K562 (cell line): ENCODE results near the gene C1RL. TPM values are rescaled to one million over a fixed set of nuclear protein-coding genes. Genes with fewer than 3 reads are reported as not detected.

Experiments
- ATAC-seq: fragments of 200-7000 bp; cut with Tn5 transposase; 3 replicates; pipeline ENCODE4 v1.9.1; 2020; ENCODE audit warnings: moderate library complexity
- BruUV-seq: library from RNA; stranded (reverse); fragments of 400-500 nt; replicated peaks from 2 replicates; lab custom pipeline; 2021; lab: Mats Ljungman, UMichigan
- CTCF ChIA-PET: fragments of 300-600 bp; formaldehyde crosslinking; extraction: SDS; loops from one replicate; lab custom pipeline; 2021; ENCODE audit warnings: low intra/inter-chr PET ratio; lab: Yijun Ruan, JAX
- POLR2A ChIA-PET: fragments of 300-600, 350-650 bp; sonication (Branson Sonifier 250); formaldehyde crosslinking; extraction: SDS; loops from one replicate; lab custom pipeline; 2021; ENCODE audit warnings: antibody characterized with exemption, inconsistent platforms; lab: Yijun Ruan, JAX
- DNase-seq, 4 experiments: peaks; one replicate each; pipeline versions ENCODE4 v3.0.0 to v3.0.0-alpha.2; 2011 to 2018; ENCODE audit warnings: low spot score in 3 of 4, mixed read lengths in 3 of 4; ENCODE audit errors: extremely low read depth in 1 of 4
- FAIRE-seq: peaks from 2 replicates; lab custom pipeline; 2011; peaks lifted over from hg19 to GRCh38; lab: Jason Lieb, UNC
- H2AFZ ChIP-seq: 2 replicates; pipeline ENCODE4 v1.6.0; 2011; ENCODE audit warnings: low read depth, low read length, control low read depth, inconsistent platforms
- H3K27ac ChIP-seq: fragments of 200-600 bp; 3 replicates; pipeline ENCODE4 v1.8.0; 2011; ENCODE audit warnings: low read depth, mild to moderate bottlenecking, control low read depth, inconsistent platforms, low read length, moderate library complexity, mixed read lengths; ENCODE audit errors: extremely low read depth
- H3K27me3 ChIP-seq, 2 experiments: fragments of 300-600 bp in 1 of 2; 2 replicates in 1 of 2; 3 replicates in 1 of 2; pipeline versions ENCODE4 v1.6.0 to v1.8.0; 2011; ENCODE audit warnings: inconsistent platforms in 2 of 2, low read length in 2 of 2, mild to moderate bottlenecking in 1 of 2, mixed read lengths in 1 of 2, moderate library complexity in 1 of 2; ENCODE audit not compliant: control insufficient read depth in 2 of 2, insufficient read depth in 2 of 2
- H3K36me3 ChIP-seq: fragments of 300-600 bp; 3 replicates; pipeline ENCODE4 v1.8.0; 2011; ENCODE audit warnings: mild to moderate bottlenecking, low read length, inconsistent platforms; ENCODE audit not compliant: control insufficient read depth, insufficient read depth
- H3K4me1 ChIP-seq, 2 experiments: fragments of 200-600 bp in 1 of 2; replicated peaks in 1 of 2; 2 replicates in 1 of 2; 3 replicates in 1 of 2; pipeline versions ENCODE4 v1.5.1 to v1.8.0; 2011; ENCODE audit warnings: inconsistent platforms in 2 of 2, low read length in 2 of 2, mild to moderate bottlenecking in 1 of 2, mixed read lengths in 1 of 2, moderate library complexity in 1 of 2; ENCODE audit not compliant: control insufficient read depth in 2 of 2, insufficient read depth in 2 of 2
- H3K4me2 ChIP-seq: 2 replicates; pipeline ENCODE4 v1.6.1; 2011; ENCODE audit warnings: low read length, control low read depth, inconsistent platforms, mixed read lengths; ENCODE audit not compliant: insufficient read depth
- H3K4me3 ChIP-seq: fragments of 200-600 bp; sonication (generic), shearing (Covaris generic); 2 replicates; pipeline ENCODE4 v1.5.1; 2016; ENCODE audit warnings: control low read depth, inconsistent platforms
- H3K79me2 ChIP-seq: fragments of 200-600 bp; 3 replicates; pipeline ENCODE4 v1.8.0; 2011; ENCODE audit warnings: low read length, inconsistent platforms; ENCODE audit not compliant: control insufficient read depth, insufficient read depth
- H3K9ac ChIP-seq, 2 experiments: 2 replicates each; pipeline versions ENCODE4 v1.6.0 to v1.6.1; 2011; ENCODE audit warnings: low read depth in 2 of 2, low read length in 2 of 2, control low read depth in 1 of 2, inconsistent platforms in 1 of 2, mild to moderate bottlenecking in 1 of 2, mixed read lengths in 1 of 2; ENCODE audit not compliant: insufficient read depth in 1 of 2
- H3K9me1 ChIP-seq: one replicate; pipeline ENCODE4 v1.6.0; 2011; ENCODE audit warnings: inconsistent platforms, mild to moderate bottlenecking, low read length, moderate library complexity; ENCODE audit not compliant: control insufficient read depth, insufficient read depth
- H3K9me3 ChIP-seq: replicated peaks from 2 replicates; pipeline ENCODE4 v1.5.1; 2011; ENCODE audit warnings: low read depth, low read length, inconsistent platforms; ENCODE audit not compliant: control insufficient read depth, insufficient read depth
- H4K20me1 ChIP-seq: replicated peaks from 2 replicates; pipeline ENCODE4 v1.6.1; 2011; ENCODE audit warnings: low read length, inconsistent platforms, mixed read lengths; ENCODE audit not compliant: control insufficient read depth, insufficient read depth
- DIDO1 ChIP-seq: fragments of 450-650 bp; IDR thresholded peaks from 2 replicates; pipeline ENCODE4 v1.6.1; 2016; ENCODE audit warnings: low read depth, missing biosample characterization, missing genetic modification characterization
- GTF2F1 ChIP-seq: IDR thresholded peaks from 2 replicates; pipeline ENCODE4 v1.6.1; 2011; ENCODE audit warnings: low read depth, low read length, improper control_type of control experiment
- KLF16 ChIP-seq: IDR thresholded peaks from 2 replicates; pipeline ENCODE4 v1.6.1; 2016; ENCODE audit warnings: antibody characterized with exemption
- MBD2 ChIP-seq: sonication (generic); IDR thresholded peaks from 2 replicates; pipeline ENCODE4 v1.6.1; 2016; ENCODE audit warnings: low read depth, borderline replicate concordance
- PRMT5 ChIP-seq: sonication (generic); formaldehyde crosslinking; IDR thresholded peaks from 2 replicates; pipeline ENCODE4 v1.5.0; 2020; ENCODE audit warnings: missing genetic modification reagents
- TAF9B ChIP-seq: fragments of 450-650 bp; IDR thresholded peaks from 2 replicates; pipeline ENCODE4 v1.6.1; 2018; ENCODE audit warnings: mild to moderate bottlenecking; ENCODE audit not compliant: partially characterized antibody
- TAL1 ChIP-seq: fragments of 450-650 bp; IDR thresholded peaks from 2 replicates; pipeline ENCODE4 v1.6.1; 2016; ENCODE audit warnings: mild to moderate bottlenecking
- TCF7 ChIP-seq: sonication (generic); IDR thresholded peaks from 2 replicates; pipeline ENCODE4 v1.6.1; 2016; ENCODE audit warnings: antibody characterized with exemption, borderline replicate concordance
- ZNF57 ChIP-seq: fragments of 450-650 bp; formaldehyde crosslinking; IDR thresholded peaks from 2 replicates; pipeline ENCODE4 v1.4.0; 2020; ENCODE audit warnings: mild to moderate bottlenecking, moderate library complexity
- WGBS: fragments of 100-300 bp; shearing (Covaris generic); methylation state at CpG from one replicate; pipeline ENCODE4 v1.1.6; 2016; ENCODE audit warnings: low coverage, mixed read lengths; ENCODE audit not compliant: insufficient coverage; ENCODE audit errors: missing lambda C conversion rate; 5-methylcytosine and 5-hydroxymethylcytosine counted together
- in situ Hi-C: fragments of 300-500 bp; cut with MboI; formaldehyde crosslinking; loops from 4 replicates; pipeline ENCODE4 v1.15.0; 2018; ENCODE audit warnings: inconsistent platforms, mixed read lengths
- intact Hi-C: fragments of 100-400 bp; cut with micrococcal nuclease; formaldehyde crosslinking; loops from 2 replicates; pipeline ENCODE4 v1.14.2; 2022
- polyA plus RNA-seq, 8 experiments: library from polyadenylated mRNA; depleted of rRNA in 4 of 8; stranded (reverse) in 5 of 8; unstranded in 3 of 8; fragments of >200 nt; fragmentation: Nextera tagmentation in 2 of 8; fragmentation: Illumina TruSeq in 1 of 8; extraction: Ambion mirVana in 2 of 8; extraction: Trizol in 1 of 8; gene quantifications; 2 replicates each; pipeline versions ENCODE4 v1.2.1 to v1.2.3, GENCODE V29; 2011 to 2014; ENCODE audit warnings: inconsistent platforms in 1 of 8, missing spikeins in 1 of 8
- total RNA-seq, 7 experiments: library from RNA; depleted of rRNA in 6 of 7; stranded (reverse); fragments of >200 nt in 6 of 7; fragmentation: Illumina TruSeq in 2 of 7; extraction: Trizol in 2 of 7; gene quantifications; 2 replicates each; pipeline versions ENCODE4 v1.2.1 to v1.2.3, GENCODE V29; 2011 to 2021; ENCODE audit warnings: low replicate concordance in 1 of 7
- TF ChIP-seq, protein P1 (sequence below): fragments of 450-650 bp; formaldehyde crosslinking; IDR thresholded peaks from 2 replicates; pipeline ENCODE4 v1.4.0; 2020; ENCODE audit warnings: mild to moderate bottlenecking, moderate library complexity

The C1RL gene
- total and polyA plus RNA-seq, 9 of the 15 experiments (the other 6 are each of a cell fraction or from before 2014, with no cell fraction given), result 1.4 to 10.7 (median 8.0) TPM

GRCh38 chr12:7118881-7119280 lies 9.9 kb upstream of the C1RL start:
- no peaks in the 10 kb centered on the region for H3K79me2 ChIP-seq
- H4K20me1 ChIP-seq, result no peaks in the 10 kb centered on the region
- ChIA-PET POLR2A (interaction anchor here (0.5 to 1.3 kb wide), 2 partner anchors 174 to 254 kb away, joined by 3 to 5 read pairs; no protein-coding TSS in a partner anchor), CTCF (no interaction called here)
- no peaks in the 10 kb centered on the region for H3K9me3 ChIP-seq
- peaks cover 2% of the 10 kb centered on the region; the same call in 2 of the 3 replicates for H3K36me3 ChIP-seq
- no peak overlapping the region for H3K4me3 ChIP-seq
- FAIRE-seq, result no peak
- DNase-seq, result no peak
- no peak overlapping the region for H3K27ac ChIP-seq
- H3K4me2 ChIP-seq, result no peak overlapping the region
- ATAC-seq, result no peak
- BruUV-seq, result no TSS peak
- H2AFZ ChIP-seq, result no peak overlapping the region
- H3K9me1 ChIP-seq, result no peaks in the 10 kb centered on the region
- no peak overlapping the region for H3K9ac ChIP-seq
- no peak for TF ChIP-seq GTF2F1
- TF ChIP-seq KLF16, result no peak
- TF ChIP-seq DIDO1 (tag), result no peak
- no peak for TF ChIP-seq TAL1
- no peak for TF ChIP-seq ZNF57
- TF ChIP-seq, protein P1, sequence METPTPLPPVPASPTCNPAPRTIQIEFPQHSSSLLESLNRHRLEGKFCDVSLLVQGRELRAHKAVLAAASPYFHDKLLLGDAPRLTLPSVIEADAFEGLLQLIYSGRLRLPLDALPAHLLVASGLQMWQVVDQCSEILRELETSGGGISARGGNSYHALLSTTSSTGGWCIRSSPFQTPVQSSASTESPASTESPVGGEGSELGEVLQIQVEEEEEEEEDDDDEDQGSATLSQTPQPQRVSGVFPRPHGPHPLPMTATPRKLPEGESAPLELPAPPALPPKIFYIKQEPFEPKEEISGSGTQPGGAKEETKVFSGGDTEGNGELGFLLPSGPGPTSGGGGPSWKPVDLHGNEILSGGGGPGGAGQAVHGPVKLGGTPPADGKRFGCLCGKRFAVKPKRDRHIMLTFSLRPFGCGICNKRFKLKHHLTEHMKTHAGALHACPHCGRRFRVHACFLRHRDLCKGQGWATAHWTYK, result no peak
- no peak for TF ChIP-seq PRMT5 (CRISPR knock-in tag)
- no peak for TF ChIP-seq TAF9B
- TF ChIP-seq MBD2, result no peak
- no peak for TF ChIP-seq TCF7
- intact Hi-C loops, result no loop called here
- no peaks in the 10 kb centered on the region for H3K27me3 ChIP-seq
- in situ Hi-C loops, result no loop called here
- peaks cover 26 to 40% of the 10 kb centered on the region in 2 experiments for H3K4me1 ChIP-seq
- 33% methylated on average over 1 of the region's 3 CpGs for WGBS
